C4-2B (cell line): ENCODE results near the gene WDR73.
"Not testable (repeated sequence)": the region's sequence is repeated elsewhere in the genome, so short reads cannot be mapped to it uniquely, and the experiment has no call there.

Source experiments
- H3K27ac ChIP-seq: fragments of 450-650 bp; 2 replicates; pipeline ENCODE4 v1.5.1; 2017
- ZFX ChIP-seq: fragments of 450-650 bp; IDR thresholded peaks from 2 replicates; pipeline ENCODE4 v1.6.1; 2017
- TF ChIP-seq, protein P1 (sequence below): fragments of 450-650 bp; conservative IDR thresholded peaks from 2 replicates; pipeline ENCODE4 v1.5.1; 2017; ENCODE audit warnings: mild to moderate bottlenecking

The WDR73 gene

GRCh38 chr15:84643838-84644237, 10.2 kb downstream of the WDR73 start:
- TF ChIP-seq ZFX = no peak
- TF ChIP-seq, protein P1, sequence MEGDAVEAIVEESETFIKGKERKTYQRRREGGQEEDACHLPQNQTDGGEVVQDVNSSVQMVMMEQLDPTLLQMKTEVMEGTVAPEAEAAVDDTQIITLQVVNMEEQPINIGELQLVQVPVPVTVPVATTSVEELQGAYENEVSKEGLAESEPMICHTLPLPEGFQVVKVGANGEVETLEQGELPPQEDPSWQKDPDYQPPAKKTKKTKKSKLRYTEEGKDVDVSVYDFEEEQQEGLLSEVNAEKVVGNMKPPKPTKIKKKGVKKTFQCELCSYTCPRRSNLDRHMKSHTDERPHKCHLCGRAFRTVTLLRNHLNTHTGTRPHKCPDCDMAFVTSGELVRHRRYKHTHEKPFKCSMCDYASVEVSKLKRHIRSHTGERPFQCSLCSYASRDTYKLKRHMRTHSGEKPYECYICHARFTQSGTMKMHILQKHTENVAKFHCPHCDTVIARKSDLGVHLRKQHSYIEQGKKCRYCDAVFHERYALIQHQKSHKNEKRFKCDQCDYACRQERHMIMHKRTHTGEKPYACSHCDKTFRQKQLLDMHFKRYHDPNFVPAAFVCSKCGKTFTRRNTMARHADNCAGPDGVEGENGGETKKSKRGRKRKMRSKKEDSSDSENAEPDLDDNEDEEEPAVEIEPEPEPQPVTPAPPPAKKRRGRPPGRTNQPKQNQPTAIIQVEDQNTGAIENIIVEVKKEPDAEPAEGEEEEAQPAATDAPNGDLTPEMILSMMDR = no peak
- no peak overlapping the region for H3K27ac ChIP-seq

GRCh38 chr15:84642640-84643039, 11.4 kb downstream of the WDR73 start:
- H3K27ac ChIP-seq = not testable (repeated sequence)

- not testable (repeated sequence) for H3K27ac ChIP-seq
Measured at GRCh38 chr15:84641871-84642270, 12.2 kb downstream of the WDR73 start.

DNA sequence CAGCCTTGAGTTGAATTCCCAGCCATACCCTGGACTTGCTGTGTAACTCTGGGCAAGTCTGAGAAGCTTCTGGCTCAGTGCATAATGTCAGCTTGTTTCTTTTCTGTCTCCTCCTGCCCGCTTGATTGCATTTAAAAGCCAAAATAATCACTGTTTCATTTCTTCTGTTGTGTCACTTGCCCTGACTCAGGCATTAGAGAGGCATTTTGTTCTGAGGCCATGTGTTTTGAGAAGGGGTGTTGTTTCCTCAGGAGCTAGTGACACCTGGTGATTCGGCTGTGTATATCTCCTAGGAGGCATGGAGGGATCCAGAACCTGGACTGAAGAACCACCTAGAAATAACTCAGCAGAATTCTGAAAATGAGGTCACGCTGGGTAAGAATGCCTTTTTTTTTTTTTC, 16.0 kb downstream of the WDR73 start:
- TF ChIP-seq, protein P1 = no peak
- TF ChIP-seq ZFX = no peak
- no peak overlapping the region for H3K27ac ChIP-seq

GRCh38 chr15:84634228-84634837, 19.8 kb downstream of the WDR73 start:
- peak overlapping the region; percentile 42; the same call in 1 of the 2 replicates for H3K27ac ChIP-seq

DNA sequence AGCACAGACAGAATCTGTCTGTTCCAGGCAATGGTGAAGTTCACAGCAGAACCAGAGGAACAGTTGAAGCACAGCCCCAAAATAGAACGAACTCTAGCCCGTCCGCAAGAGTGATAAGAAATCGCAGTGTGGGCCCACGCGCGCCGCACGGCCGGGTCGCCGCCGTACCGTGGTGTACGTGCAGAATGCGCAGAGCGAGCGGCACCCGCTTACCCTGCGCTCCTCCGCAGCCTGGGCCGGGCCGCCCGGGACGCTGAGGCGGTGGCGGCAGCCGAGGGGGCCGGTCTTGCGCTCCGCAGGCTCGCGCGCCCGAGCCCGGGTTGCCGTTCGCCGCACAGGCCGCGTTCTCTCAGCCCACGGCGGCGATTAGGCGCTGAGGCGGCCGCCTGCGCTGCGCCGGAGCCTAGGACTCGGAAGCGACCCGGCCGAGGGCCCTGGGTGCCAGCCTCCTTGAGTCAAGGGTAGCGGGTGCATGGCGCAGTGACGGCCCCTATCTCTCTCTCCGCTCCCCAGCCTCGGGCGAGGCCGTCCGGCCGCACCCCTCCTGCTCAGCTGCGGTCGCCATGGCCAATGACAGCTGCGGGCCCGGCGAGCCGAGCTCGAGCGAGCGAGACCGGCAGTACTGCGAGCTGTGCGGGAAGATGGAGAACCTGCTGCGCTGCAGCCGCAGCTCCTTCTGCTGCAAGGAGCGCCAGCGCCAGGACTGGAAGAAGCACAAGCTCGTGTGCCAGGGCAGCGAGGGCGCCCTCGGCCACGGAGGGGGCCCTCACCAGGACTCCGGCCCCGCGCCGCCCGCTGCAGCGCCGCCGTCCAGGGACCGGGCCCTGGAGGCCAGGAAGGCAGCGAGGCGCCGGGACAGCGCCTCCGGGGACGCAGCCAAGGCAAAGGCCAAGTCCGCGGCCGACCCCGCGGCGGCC, 20.5 kb downstream of the WDR73 start:
- H3K27ac ChIP-seq = peak overlapping the region; percentile 42; the same call in 1 of the 2 replicates
- TF ChIP-seq, protein P1 = no peak; the same call in 1 of the 2 replicates
- TF ChIP-seq ZFX = peak; percentile 79

More at GRCh38 chr15:84634228-84634837, 19.8 kb downstream of the WDR73 start:
- TF ChIP-seq, protein P1 = no peak; the same call in 1 of the 2 replicates
- TF ChIP-seq ZFX = no peak

DNA sequence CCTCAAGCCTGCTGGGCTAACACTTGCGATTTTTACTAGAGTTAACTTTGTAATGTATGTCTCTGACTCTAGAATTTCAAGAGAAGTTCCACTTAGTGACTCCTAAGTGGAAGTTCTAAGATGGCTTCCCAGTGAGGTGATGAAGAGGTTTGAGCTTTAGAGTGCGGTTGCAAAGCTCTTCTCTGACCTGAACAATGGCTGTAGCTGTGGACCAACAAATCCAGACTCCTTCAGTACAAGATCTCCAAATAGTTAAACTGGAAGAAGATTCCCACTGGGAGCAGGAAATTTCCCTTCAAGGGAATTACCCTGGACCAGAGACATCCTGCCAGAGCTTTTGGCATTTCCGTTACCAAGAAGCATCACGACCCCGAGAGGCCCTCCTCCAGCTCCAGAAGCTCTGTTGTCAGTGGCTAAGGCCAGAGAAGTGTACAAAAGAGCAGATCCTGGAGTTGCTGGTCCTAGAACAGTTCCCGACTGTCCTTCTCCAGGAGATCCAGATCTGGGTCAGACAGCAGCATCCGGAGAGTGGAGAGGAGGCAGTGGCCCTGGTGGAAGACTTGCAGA, 22.3 kb downstream of the WDR73 start:
- H3K27ac ChIP-seq = peak overlapping the region; percentile 56
- TF ChIP-seq, protein P1 = no peak

DNA sequence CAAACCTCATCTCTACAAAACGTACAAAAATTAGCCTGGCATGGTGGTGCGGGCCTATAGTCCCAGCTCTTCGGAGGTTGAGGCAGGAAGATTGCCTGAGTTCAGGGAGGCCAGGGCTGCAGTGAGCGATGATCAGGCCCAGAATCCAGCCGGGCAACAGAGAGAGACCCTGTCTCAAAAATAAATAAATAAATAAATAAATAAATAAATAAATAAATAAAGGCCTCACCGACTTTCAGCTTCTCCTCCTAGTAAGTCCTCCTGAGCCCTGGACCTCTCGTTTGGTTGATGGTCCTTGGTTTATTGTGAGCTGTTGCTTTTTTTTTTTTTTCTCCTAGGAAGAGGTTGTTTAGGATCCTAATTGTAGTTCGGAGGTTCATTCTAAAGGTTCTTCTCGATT, 25.1 kb downstream of the WDR73 start:
- no peak overlapping the region for H3K27ac ChIP-seq
- no peak for TF ChIP-seq ZFX
- TF ChIP-seq, protein P1 = no peak
